Dendritic cell treated with granulocyte-macrophage colony-stimulating factor and Interleukin-4, amounts not matched to agents 40 ng/mL and 50 ng/mL, for 4 days (primary cell): ENCODE results near the gene CCT6B.
"Not testable (repeated sequence)": the region's sequence is repeated elsewhere in the genome, so short reads cannot be mapped to it uniquely, and the experiment has no call there.

Source experiments
- H3K27ac Mint-ChIP-seq: one replicate; pipeline ENCODE4 v1.8.0; 2022; ENCODE audit warnings: mild to moderate bottlenecking, mixed read lengths
- H3K27me3 Mint-ChIP-seq: one replicate; pipeline ENCODE4 v1.8.0; 2022; ENCODE audit warnings: mild to moderate bottlenecking, mixed read lengths
- H3K36me3 Mint-ChIP-seq: one replicate; pipeline ENCODE4 v1.8.0; 2022; ENCODE audit warnings: low read depth, mixed read lengths
- H3K4me1 Mint-ChIP-seq: one replicate; pipeline ENCODE4 v1.8.0; 2022; ENCODE audit warnings: low read depth, mixed read lengths
- H3K4me3 Mint-ChIP-seq: one replicate; pipeline ENCODE4 v1.8.0; 2022; ENCODE audit warnings: mild to moderate bottlenecking, moderate library complexity, mixed read lengths
- H3K9me3 Mint-ChIP-seq: one replicate; pipeline ENCODE4 v1.8.0; 2022; ENCODE audit warnings: mixed read lengths
- intact Hi-C: fragments of 100-400 bp; cut with micrococcal nuclease; formaldehyde crosslinking; loops from one replicate; pipeline ENCODE4 v1.15.0; 2022

Gene CCT6B

GRCh38 chr17:34950780-34951179 lies 10.5 kb downstream of the CCT6B start:
- H3K27ac Mint-ChIP-seq, H3K9me3 Mint-ChIP-seq, H3K4me1 Mint-ChIP-seq, H3K27me3 Mint-ChIP-seq, intact Hi-C loops, H3K36me3 Mint-ChIP-seq, H3K4me3 Mint-ChIP-seq: not testable (repeated sequence)

GRCh38 chr17:34930283-34930682 lies 31.0 kb downstream of the CCT6B start:
- intact Hi-C loops = no loop called here
- H3K4me1 Mint-ChIP-seq = peaks cover 12% of the 10 kb centered on the region
- H3K9me3 Mint-ChIP-seq = no peaks in the 10 kb centered on the region
- no peaks in the 10 kb centered on the region for H3K27me3 Mint-ChIP-seq
- no peak overlapping the region for H3K27ac Mint-ChIP-seq
- no peak overlapping the region for H3K4me3 Mint-ChIP-seq
- H3K36me3 Mint-ChIP-seq = no peaks in the 10 kb centered on the region

GRCh38 chr17:34926661-34927060 lies 34.6 kb downstream of the CCT6B start:
- no peaks in the 10 kb centered on the region for H3K27me3 Mint-ChIP-seq
- no peaks in the 10 kb centered on the region for H3K9me3 Mint-ChIP-seq
- H3K36me3 Mint-ChIP-seq = no peaks in the 10 kb centered on the region
- no peak overlapping the region for H3K4me3 Mint-ChIP-seq
- H3K4me1 Mint-ChIP-seq = peaks cover 12% of the 10 kb centered on the region
- intact Hi-C loops = no loop called here
- H3K27ac Mint-ChIP-seq = no peak overlapping the region

- H3K9me3 Mint-ChIP-seq = no peaks in the 10 kb centered on the region
- no peaks in the 10 kb centered on the region for H3K36me3 Mint-ChIP-seq
- H3K4me1 Mint-ChIP-seq = no peaks in the 10 kb centered on the region
- H3K4me3 Mint-ChIP-seq = no peak overlapping the region
- H3K27me3 Mint-ChIP-seq = no peaks in the 10 kb centered on the region
- H3K27ac Mint-ChIP-seq = no peak overlapping the region
- intact Hi-C loops = no loop called here
Measured at GRCh38 chr17:34920676-34921075, 40.6 kb downstream of the CCT6B start.

GRCh38 chr17:34917381-34917780 lies 43.9 kb downstream of the CCT6B start:
- Mint-ChIP-seq H3K27me3 (no peaks in the 10 kb centered on the region), H3K9me3 (no peaks in the 10 kb centered on the region), H3K4me1 (peaks cover 12% of the 10 kb centered on the region), H3K27ac (no peak overlapping the region), H3K4me3 (no peak overlapping the region), H3K36me3 (no peaks in the 10 kb centered on the region)
- intact Hi-C loops = no loop called here

- Mint-ChIP-seq H3K27ac (no peak overlapping the region), H3K36me3 (no peaks in the 10 kb centered on the region), H3K4me3 (no peak overlapping the region), H3K27me3 (no peaks in the 10 kb centered on the region), H3K9me3 (no peaks in the 10 kb centered on the region), H3K4me1 (peaks cover 12% of the 10 kb centered on the region)
- intact Hi-C loops = no loop called here
Measured at GRCh38 chr17:34916120-34916519, 45.1 kb downstream of the CCT6B start.

- Mint-ChIP-seq H3K27me3 (no peaks in the 10 kb centered on the region), H3K9me3 (no peaks in the 10 kb centered on the region), H3K4me3 (no peak overlapping the region), H3K4me1 (peaks cover 17% of the 10 kb centered on the region), H3K27ac (peak overlapping the region; percentile 74), H3K36me3 (no peaks in the 10 kb centered on the region)
- intact Hi-C loops = no loop called here
Measured at GRCh38 chr17:34913001-34913400, 48.3 kb downstream of the CCT6B start.

- Mint-ChIP-seq H3K4me1 (peaks cover 17% of the 10 kb centered on the region), H3K9me3 (no peaks in the 10 kb centered on the region), H3K4me3 (no peak overlapping the region), H3K27ac (no peak overlapping the region), H3K36me3 (no peaks in the 10 kb centered on the region), H3K27me3 (no peaks in the 10 kb centered on the region)
- intact Hi-C loops = no loop called here
Measured at GRCh38 chr17:34909040-34909439, 52.2 kb downstream of the CCT6B start.

- no peaks in the 10 kb centered on the region for H3K4me1 Mint-ChIP-seq
- no peaks in the 10 kb centered on the region for H3K9me3 Mint-ChIP-seq
- intact Hi-C loops = no loop called here
- H3K27me3 Mint-ChIP-seq = peaks cover 12% of the 10 kb centered on the region
- H3K27ac Mint-ChIP-seq = no peak overlapping the region
- H3K36me3 Mint-ChIP-seq = no peaks in the 10 kb centered on the region
- no peak overlapping the region for H3K4me3 Mint-ChIP-seq
Measured at GRCh38 chr17:34902831-34903547, 58.3 kb downstream of the CCT6B start.

GRCh38 chr17:34899643-34900291 lies 61.5 kb downstream of the CCT6B start:
- H3K27ac Mint-ChIP-seq = no peak overlapping the region

GRCh38 chr17:34895383-34895782 lies 65.9 kb downstream of the CCT6B start:
- Mint-ChIP-seq H3K36me3 (no peaks in the 10 kb centered on the region), H3K4me3 (no peak overlapping the region), H3K27ac (no peak overlapping the region), H3K9me3 (no peaks in the 10 kb centered on the region), H3K4me1 (no peaks in the 10 kb centered on the region), H3K27me3 (peaks cover 26% of the 10 kb centered on the region)
- intact Hi-C loops = no loop called here

More at GRCh38 chr17:34899643-34900291, 61.5 kb downstream of the CCT6B start:
- intact Hi-C loops = no loop called here
- H3K4me1 Mint-ChIP-seq = no peaks in the 10 kb centered on the region
- H3K36me3 Mint-ChIP-seq = no peaks in the 10 kb centered on the region
- H3K27me3 Mint-ChIP-seq = peaks cover 16% of the 10 kb centered on the region
- no peaks in the 10 kb centered on the region for H3K9me3 Mint-ChIP-seq
- H3K4me3 Mint-ChIP-seq = no peak overlapping the region

GRCh38 chr17:34894964-34895363 lies 66.3 kb downstream of the CCT6B start:
- Mint-ChIP-seq H3K27me3 (peaks cover 26% of the 10 kb centered on the region), H3K36me3 (no peaks in the 10 kb centered on the region), H3K9me3 (no peaks in the 10 kb centered on the region), H3K4me3 (no peak overlapping the region), H3K27ac (no peak overlapping the region), H3K4me1 (no peaks in the 10 kb centered on the region)
- intact Hi-C loops = no loop called here

GRCh38 chr17:34892461-34893249 lies 68.6 kb downstream of the CCT6B start:
- Mint-ChIP-seq H3K27me3 (peaks cover 21% of the 10 kb centered on the region), H3K36me3 (no peaks in the 10 kb centered on the region), H3K9me3 (no peaks in the 10 kb centered on the region), H3K27ac (no peak overlapping the region), H3K4me1 (no peaks in the 10 kb centered on the region), H3K4me3 (no peak overlapping the region)
- intact Hi-C loops = no loop called here

- intact Hi-C loops = no loop called here
- H3K4me1 Mint-ChIP-seq = peaks cover 9% of the 10 kb centered on the region
- H3K36me3 Mint-ChIP-seq = no peaks in the 10 kb centered on the region
- H3K27me3 Mint-ChIP-seq = peaks cover 14% of the 10 kb centered on the region
- H3K4me3 Mint-ChIP-seq = no peak overlapping the region
- H3K9me3 Mint-ChIP-seq = no peaks in the 10 kb centered on the region
- H3K27ac Mint-ChIP-seq = no peak overlapping the region
Measured at GRCh38 chr17:34886831-34887230, 74.4 kb downstream of the CCT6B start.
